Measurements from ENCODE around the gene BCL7B.
"Not testable (repeated sequence)": the region's sequence is repeated elsewhere in the genome, so short reads cannot be mapped to it uniquely, and the experiment has no call there.

The BCL7B gene

DNA sequence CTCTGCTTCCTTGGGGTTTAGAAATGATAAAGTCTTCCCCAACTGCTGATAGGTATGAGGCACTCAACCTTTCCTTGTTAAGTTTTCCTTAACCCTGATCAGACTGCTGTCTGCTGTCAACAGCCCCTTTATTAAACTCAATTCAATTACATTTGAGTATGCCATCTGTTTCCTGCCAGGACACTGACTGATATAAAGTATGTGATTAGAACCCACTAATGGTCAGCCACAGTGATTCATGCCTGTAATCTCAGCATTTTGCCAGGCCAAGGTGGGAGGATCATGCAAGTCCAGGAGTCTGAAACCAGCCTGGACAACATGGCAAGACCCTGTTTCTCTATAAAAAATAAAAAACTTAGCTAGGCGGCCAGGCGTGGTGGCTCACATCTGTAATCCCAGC, 53.5 kb downstream of the BCL7B start:
- Mint-ChIP-seq H3K27ac (no peak overlapping the region), H3K9me3 (no peaks in the 10 kb centered on the region), H3K4me3 (no peak overlapping the region), H3K36me3 (peaks cover 100% of the 10 kb centered on the region), H3K4me1 (peaks cover 8% of the 10 kb centered on the region)
- DNase-seq (ENCODE audit: low spot score in 2 of 2) (no peak), ATAC-seq (no peak)

- peaks cover 8% of the 10 kb centered on the region for H3K4me1 Mint-ChIP-seq
- DNase-seq (ENCODE audit: low spot score in 2 of 2) (no peak), ATAC-seq (no peak)
- no peaks in the 10 kb centered on the region for H3K9me3 Mint-ChIP-seq
- no peak overlapping the region for H3K27ac Mint-ChIP-seq
- no peak overlapping the region for H3K4me3 Mint-ChIP-seq
- peaks cover 100% of the 10 kb centered on the region for H3K36me3 Mint-ChIP-seq
Measured at GRCh38 chr7:73503229-73503628, 54.3 kb downstream of the BCL7B start.

- peaks cover 100% of the 10 kb centered on the region for H3K36me3 Mint-ChIP-seq
- peak overlapping the region; percentile 27 for H3K27ac Mint-ChIP-seq
- H3K4me1 Mint-ChIP-seq, result peaks cover 12% of the 10 kb centered on the region
- H3K9me3 Mint-ChIP-seq, result no peaks in the 10 kb centered on the region
- no peak for ATAC-seq
- no peak for DNase-seq (ENCODE audit: low spot score in 2 of 2)
- H3K4me3 Mint-ChIP-seq, result no peak overlapping the region
Measured at GRCh38 chr7:73496626-73497025, 60.9 kb downstream of the BCL7B start.

- not testable (repeated sequence) for H3K9me3 Mint-ChIP-seq; H3K27ac Mint-ChIP-seq; H3K4me3 Mint-ChIP-seq; DNase-seq (ENCODE audit: low spot score in 2 of 2); ATAC-seq; H3K4me1 Mint-ChIP-seq
- H3K36me3 Mint-ChIP-seq, result peaks cover 100% of the 10 kb centered on the region
Measured at GRCh38 chr7:73495507-73495906, 62.0 kb downstream of the BCL7B start.

- peaks cover 100% of the 10 kb centered on the region for H3K36me3 Mint-ChIP-seq
- H3K4me1 Mint-ChIP-seq, result peaks cover 7% of the 10 kb centered on the region
- H3K4me3 Mint-ChIP-seq, result no peak overlapping the region
- DNase-seq (ENCODE audit: low spot score in 2 of 2), result no peak
- no peaks in the 10 kb centered on the region for H3K9me3 Mint-ChIP-seq
- ATAC-seq, result no peak
- peak overlapping the region; percentile 23 for H3K27ac Mint-ChIP-seq
Measured at GRCh38 chr7:73489976-73490375, 67.5 kb downstream of the BCL7B start.

GRCh38 chr7:73487486-73487885, 70.0 kb downstream of the BCL7B start:
- Mint-ChIP-seq H3K4me1 (peaks cover 10% of the 10 kb centered on the region), H3K4me3 (no peak overlapping the region), H3K36me3 (peaks cover 100% of the 10 kb centered on the region), H3K27ac (peak overlapping the region; percentile 80), H3K9me3 (no peaks in the 10 kb centered on the region)
- DNase-seq (ENCODE audit: low spot score in 2 of 2) (no peak), ATAC-seq (no peak)

Measured in stimulated activated effector memory CD8-positive, alpha-beta T cell treated with anti-CD3 and anti-CD28 coated beads, Interleukin-12 subunit alpha, Interleukin-12 subunit beta, amount 100 ng/mL, for 72 hours (primary cell).